ENCODE results near the gene NDE1.

Gene NDE1

GRCh38 chr16:15732416-15732815 lies 82.4 kb downstream of the NDE1 start:
- DNase-seq (ENCODE audit: low read depth in 1 of 2, low spot score in 1 of 2): no peak

- DNase-seq (ENCODE audit: low read depth in 1 of 2, low spot score in 1 of 2): no peak
Measured at GRCh38 chr16:15735610-15736009, 85.6 kb downstream of the NDE1 start.

- no peak for DNase-seq (ENCODE audit: low read depth in 1 of 2, low spot score in 1 of 2)
Measured at GRCh38 chr16:15736529-15736928, 86.5 kb downstream of the NDE1 start.

- no peak for DNase-seq (ENCODE audit: low read depth in 1 of 2, low spot score in 1 of 2)
Measured at GRCh38 chr16:15737140-15737644, 87.1 kb downstream of the NDE1 start.

- DNase-seq (ENCODE audit: low read depth in 1 of 2, low spot score in 1 of 2): no peak
Measured at GRCh38 chr16:15739464-15739863, 89.4 kb downstream of the NDE1 start.

GRCh38 chr16:15739950-15740349 lies 89.9 kb downstream of the NDE1 start:
- no peak for DNase-seq (ENCODE audit: low read depth in 1 of 2, low spot score in 1 of 2)

GRCh38 chr16:15741207-15741871 lies 91.3 kb downstream of the NDE1 start:
- no peak for DNase-seq (ENCODE audit: low read depth in 1 of 2, low spot score in 1 of 2)

- no peak for DNase-seq (ENCODE audit: low read depth in 1 of 2, low spot score in 1 of 2)
Measured at GRCh38 chr16:15742716-15743115, 92.7 kb downstream of the NDE1 start.

- no peak for DNase-seq (ENCODE audit: low read depth in 1 of 2, low spot score in 1 of 2)
Measured at GRCh38 chr16:15743657-15744056, 93.6 kb downstream of the NDE1 start.

GRCh38 chr16:15746332-15746731 lies 96.3 kb downstream of the NDE1 start:
- DNase-seq (ENCODE audit: low read depth in 1 of 2, low spot score in 1 of 2): no peak

GRCh38 chr16:15747937-15748336 lies 97.9 kb downstream of the NDE1 start:
- no peak for DNase-seq (ENCODE audit: low read depth in 1 of 2, low spot score in 1 of 2)

GRCh38 chr16:15748654-15749053 lies 98.6 kb downstream of the NDE1 start:
- no peak for DNase-seq (ENCODE audit: low read depth in 1 of 2, low spot score in 1 of 2)

GRCh38 chr16:15749371-15749770 lies 99.3 kb downstream of the NDE1 start:
- no peak for DNase-seq (ENCODE audit: low read depth in 1 of 2, low spot score in 1 of 2)

GRCh38 chr16:15749985-15750384 lies 99.9 kb downstream of the NDE1 start:
- DNase-seq (ENCODE audit: low read depth in 1 of 2, low spot score in 1 of 2): no peak

GRCh38 chr16:15751940-15752339 lies 101.9 kb downstream of the NDE1 start:
- DNase-seq (ENCODE audit: low read depth in 1 of 2, low spot score in 1 of 2): no peak

- no peak for DNase-seq (ENCODE audit: low read depth in 1 of 2, low spot score in 1 of 2)
Measured at GRCh38 chr16:15752717-15753488, 102.9 kb downstream of the NDE1 start.

GRCh38 chr16:15754821-15755534 lies 104.9 kb downstream of the NDE1 start:
- DNase-seq (ENCODE audit: low read depth in 1 of 2, low spot score in 1 of 2): no peak

- no peak for DNase-seq (ENCODE audit: low read depth in 1 of 2, low spot score in 1 of 2)
Measured at GRCh38 chr16:15757077-15757386, 107.0 kb downstream of the NDE1 start.

GRCh38 chr16:15757630-15758251 lies 107.7 kb downstream of the NDE1 start:
- no peak for DNase-seq (ENCODE audit: low read depth in 1 of 2, low spot score in 1 of 2)

- no peak for DNase-seq (ENCODE audit: low read depth in 1 of 2, low spot score in 1 of 2)
Measured at GRCh38 chr16:15759070-15759469, 109.0 kb downstream of the NDE1 start.

- no peak for DNase-seq (ENCODE audit: low read depth in 1 of 2, low spot score in 1 of 2)
Measured at GRCh38 chr16:15760129-15760528, 110.1 kb downstream of the NDE1 start.

- DNase-seq (ENCODE audit: low read depth in 1 of 2, low spot score in 1 of 2): no peak
Measured at GRCh38 chr16:15764112-15764511, 114.1 kb downstream of the NDE1 start.

Measured in activated CD4-positive, alpha-beta T cell treated with anti-CD3 and anti-CD28 coated beads, Interleukin-2, amount 50 U/mL, for 24 hours (primary cell).